Transverse colon (tissue), 4 donors: Measurements from ENCODE around the gene SPARCL1. TPM values are rescaled to one million over a fixed set of nuclear protein-coding genes. Genes with fewer than 3 reads are reported as not detected.

Experiments used
- DNase-seq: peaks from one replicate; pipeline ENCODE4 v3.0.0-alpha.2; 2019
- H3K27ac ChIP-seq, 4 donors: fragments of 200-600 bp; sonication (generic); 2 replicates each; pipeline ENCODE4 v1.5.1; 2016 to 2018; ENCODE audit warnings: inconsistent platforms in 4 of 4
- H3K27me3 ChIP-seq: fragments of 200-600 bp; sonication (generic); 2 replicates; pipeline ENCODE4 v1.5.1; 2017; ENCODE audit warnings: inconsistent platforms
- H3K36me3 ChIP-seq, 4 donors: fragments of 200-600 bp; sonication (generic); 2 replicates each; pipeline ENCODE4 v1.5.1; 2017 to 2019; ENCODE audit warnings: inconsistent platforms in 4 of 4
- H3K4me1 ChIP-seq, 4 donors: fragments of 200-600 bp; sonication (generic); 2 replicates each; pipeline ENCODE4 v1.5.1; 2017 to 2020; ENCODE audit warnings: inconsistent platforms in 4 of 4
- H3K4me3 ChIP-seq, 4 donors: fragments of 200-600 bp; sonication (generic); 1 replicate in 1 of 4; 2 replicates in 3 of 4; pipeline versions ENCODE4 v1.5.1 to v1.6.1; 2017 to 2019; ENCODE audit warnings: inconsistent platforms in 4 of 4
- H3K9me3 ChIP-seq, 2 donors: fragments of 200-600 bp; sonication (generic); 2 replicates each; pipeline ENCODE4 v1.5.1; 2017 to 2019; ENCODE audit warnings: inconsistent platforms in 2 of 2
- EP300 ChIP-seq: sonication (generic); formaldehyde crosslinking; IDR thresholded peaks from one replicate; pipeline ENCODE4 v1.6.1; 2017; ENCODE audit warnings: antibody characterized with exemption, low read depth
- POLR2A ChIP-seq: fragments of 450-650 bp; IDR thresholded peaks from one replicate; pipeline ENCODE4 v1.6.1; 2016; ENCODE audit warnings: antibody characterized with exemption, mild to moderate bottlenecking, moderate library complexity
- POLR2AphosphoS5 ChIP-seq, 3 donors: sonication (generic); formaldehyde crosslinking; IDR thresholded peaks; one replicate each; pipeline ENCODE4 v1.6.1; 2016; ENCODE audit warnings: antibody characterized with exemption in 3 of 3
- WGBS, 2 donors: methylation state at CpG; one replicate each; pipeline ENCODE4 v1.1.5; 2018; ENCODE audit warnings: low coverage in 1 of 2; 5-methylcytosine and 5-hydroxymethylcytosine counted together
- in situ Hi-C, 4 donors: fragments of 200-750 bp; cut with MboI; loops; one replicate each; pipeline versions ENCODE4 v1.15.0 to v1.15.1; 2017; ENCODE audit warnings: low sequenced_read_pairs in 3 of 4, low pct_ligation_motif_present in 1 of 4, low pct_unique_long_range_greater_than_20kb in 1 of 4
- intact Hi-C: fragments of 100-400 bp; cut with DNase I; formaldehyde crosslinking; loops from one replicate; pipeline ENCODE4 v1.15.1; 2023; ENCODE audit warnings: low total_unique reads
- total RNA-seq, 4 donors: library from RNA; depleted of rRNA; stranded (reverse); fragments of >200 nt; gene quantifications; one replicate each; pipeline ENCODE4 v1.1.0, GENCODE V29; 2016
- TF ChIP-seq, protein P1 (sequence below), 5 experiments: fragments of 200-600 bp in 3 of 5; fragments of 450-650 bp in 2 of 5; sonication (generic) in 3 of 5; IDR thresholded peaks; 1 replicate in 2 of 5; 2 replicates in 3 of 5; pipeline ENCODE4 v1.5.1; 2016 to 2017; ENCODE audit warnings: antibody characterized with exemption in 5 of 5, inconsistent platforms in 3 of 5, mild to moderate bottlenecking in 2 of 5, moderate library complexity in 1 of 5

Gene SPARCL1
- total RNA-seq, 4 donors from 2014 or later: 113 to 228 (median 151) TPM

DNA sequence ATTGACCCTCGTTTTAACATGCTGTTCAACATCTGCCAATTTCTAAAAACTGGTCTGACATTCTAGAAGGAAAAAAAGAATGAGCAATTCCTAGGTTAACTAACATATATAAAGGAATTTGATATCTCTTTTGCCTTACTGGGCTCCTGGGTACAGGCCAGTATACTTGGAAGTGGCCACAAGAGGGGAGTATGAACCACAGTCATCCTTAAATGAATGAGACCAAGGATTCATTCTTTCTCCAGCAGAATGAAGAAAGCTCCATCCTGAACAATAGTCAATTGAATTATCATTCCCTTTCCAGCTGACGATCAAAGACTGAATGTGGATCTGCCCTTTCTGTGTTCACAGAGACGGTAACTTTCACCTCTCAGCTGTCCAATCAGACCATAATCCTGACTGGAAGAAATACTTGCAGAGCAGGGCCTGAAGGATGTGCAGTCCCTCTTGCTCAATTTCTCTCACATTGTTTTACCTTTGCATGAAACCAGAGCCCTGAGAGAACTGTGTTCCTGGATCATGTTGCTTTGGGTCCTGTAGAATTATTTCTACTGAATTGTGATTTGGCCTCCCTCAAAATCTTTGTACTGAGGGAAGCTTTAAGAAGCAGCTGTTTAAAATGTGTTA is 14.8 kb upstream of the SPARCL1 start:
- no peak for TF ChIP-seq POLR2A
- TF ChIP-seq, protein P1, sequence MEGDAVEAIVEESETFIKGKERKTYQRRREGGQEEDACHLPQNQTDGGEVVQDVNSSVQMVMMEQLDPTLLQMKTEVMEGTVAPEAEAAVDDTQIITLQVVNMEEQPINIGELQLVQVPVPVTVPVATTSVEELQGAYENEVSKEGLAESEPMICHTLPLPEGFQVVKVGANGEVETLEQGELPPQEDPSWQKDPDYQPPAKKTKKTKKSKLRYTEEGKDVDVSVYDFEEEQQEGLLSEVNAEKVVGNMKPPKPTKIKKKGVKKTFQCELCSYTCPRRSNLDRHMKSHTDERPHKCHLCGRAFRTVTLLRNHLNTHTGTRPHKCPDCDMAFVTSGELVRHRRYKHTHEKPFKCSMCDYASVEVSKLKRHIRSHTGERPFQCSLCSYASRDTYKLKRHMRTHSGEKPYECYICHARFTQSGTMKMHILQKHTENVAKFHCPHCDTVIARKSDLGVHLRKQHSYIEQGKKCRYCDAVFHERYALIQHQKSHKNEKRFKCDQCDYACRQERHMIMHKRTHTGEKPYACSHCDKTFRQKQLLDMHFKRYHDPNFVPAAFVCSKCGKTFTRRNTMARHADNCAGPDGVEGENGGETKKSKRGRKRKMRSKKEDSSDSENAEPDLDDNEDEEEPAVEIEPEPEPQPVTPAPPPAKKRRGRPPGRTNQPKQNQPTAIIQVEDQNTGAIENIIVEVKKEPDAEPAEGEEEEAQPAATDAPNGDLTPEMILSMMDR (IDR thresholded peaks at IDR 0.05): peak in 4 of 5 experiments; percentile 41 to 45 (median 42)
- no peak for TF ChIP-seq EP300
- TF ChIP-seq POLR2AphosphoS5 (IDR thresholded peaks at IDR 0.05): no peak
- H3K4me3 ChIP-seq: no peak overlapping the region
- H3K27ac ChIP-seq: no peak overlapping the region
- H3K4me1 ChIP-seq: peaks cover 0 to 9% (median 0%) of the 10 kb centered on the region in 4 donors
- no peak for DNase-seq
- no peaks in the 10 kb centered on the region for H3K27me3 ChIP-seq
- in situ Hi-C loops (no loop called here), intact Hi-C loops (loop anchor here (5.0 kb wide), 1 partner anchor 298 kb away; no protein-coding TSS in a partner anchor)
- H3K36me3 ChIP-seq: no peaks in the 10 kb centered on the region
- no peaks in the 10 kb centered on the region for H3K9me3 ChIP-seq
- WGBS, 2 donors: 25 to 35% methylated on average over 1 to 3 of the region's 3 CpGs

DNA sequence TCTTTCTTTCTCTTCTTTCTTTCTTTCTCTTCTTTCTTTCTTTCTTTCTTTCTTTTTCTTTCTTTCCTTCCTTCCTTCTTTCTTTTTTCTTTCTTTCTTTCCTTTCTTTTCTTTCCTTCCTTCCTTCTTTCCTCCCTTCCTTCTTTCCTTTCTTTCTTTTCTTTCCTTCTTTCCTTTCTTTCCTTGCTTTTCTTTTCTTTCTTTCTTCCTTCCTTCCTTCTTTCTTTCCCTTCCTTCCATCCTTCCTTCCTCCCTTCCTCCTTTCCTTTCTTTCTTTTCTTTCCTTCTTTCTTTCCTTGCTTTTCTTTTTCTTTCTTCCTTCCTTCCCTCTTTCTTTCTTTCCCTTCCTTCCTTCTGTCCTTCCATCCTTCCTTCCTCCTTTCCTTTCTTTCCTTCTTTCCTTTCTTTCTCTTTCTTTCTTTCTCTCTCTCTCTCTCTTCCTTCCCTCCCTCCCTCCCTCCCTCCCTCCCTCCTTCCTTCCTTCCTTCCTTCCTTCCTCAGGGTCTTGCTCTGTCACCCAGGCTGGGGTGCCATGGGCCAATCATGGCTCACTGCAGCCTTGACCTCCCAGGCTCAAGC is 13.6 kb upstream of the SPARCL1 start:
- Histone ChIP-seq H3K36me3 (no peaks in the 10 kb centered on the region), H3K4me1 (peaks cover 0 to 9% (median 0%) of the 10 kb centered on the region in 4 donors), H3K4me3 (no peak overlapping the region), H3K9me3 (no peaks in the 10 kb centered on the region), H3K27ac (peak overlapping the region in 1 of 4 donors; percentile 85), H3K27me3 (no peaks in the 10 kb centered on the region)
- TF ChIP-seq, protein P1 (IDR thresholded peaks at IDR 0.05): no peak
- TF ChIP-seq POLR2A: no peak
- TF ChIP-seq POLR2AphosphoS5 (IDR thresholded peaks at IDR 0.05): no peak
- TF ChIP-seq EP300: no peak
- intact Hi-C loops (loop anchor here (5.0 kb wide), 1 partner anchor 299 kb away; no protein-coding TSS in a partner anchor), in situ Hi-C loops (no loop called here)
- no peak for DNase-seq

DNA sequence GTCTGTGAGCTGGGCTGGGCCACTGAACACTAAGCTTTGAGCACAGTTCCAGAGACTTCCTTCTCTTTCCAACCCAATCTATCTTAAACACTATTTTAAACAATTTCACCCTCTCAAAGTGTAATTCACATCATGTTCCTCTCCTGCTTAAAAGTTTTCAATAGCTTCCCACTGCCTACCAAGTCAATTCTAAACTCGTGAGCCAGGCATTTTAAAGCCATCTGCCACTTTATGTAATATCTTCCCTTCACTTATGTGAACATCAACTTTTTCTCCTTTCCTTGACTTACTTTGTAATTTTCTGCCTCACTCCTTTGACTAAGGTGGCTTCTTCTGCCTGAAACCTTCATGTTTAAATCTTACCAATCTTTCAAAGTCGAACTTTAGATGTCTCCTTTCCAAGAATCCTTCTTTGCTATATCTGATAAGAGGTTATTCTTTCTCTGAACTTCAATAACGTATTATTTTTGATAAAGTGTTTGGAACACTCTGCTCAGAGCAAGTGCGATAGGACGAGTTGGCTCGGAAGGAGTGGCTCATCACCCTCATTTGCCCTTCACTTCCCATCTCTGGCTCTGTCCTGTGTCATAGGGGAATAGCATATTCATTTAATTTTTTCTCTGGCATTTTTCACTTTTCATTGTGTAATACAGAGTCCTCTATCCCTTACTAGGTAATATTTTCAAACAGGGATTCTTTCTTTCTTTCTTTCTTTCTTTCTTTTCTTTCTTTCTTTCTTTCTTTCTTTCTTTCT is 13.0 kb upstream of the SPARCL1 start:
- WGBS, 2 donors: 78 to 82% methylated on average over 5 to 6 of the region's 6 CpGs
- Histone ChIP-seq H3K27me3 (no peaks in the 10 kb centered on the region), H3K27ac (peak overlapping the region; percentile 70 to 85 (median 79)), H3K9me3 (no peaks in the 10 kb centered on the region), H3K4me1 (peaks cover 0 to 9% (median 0%) of the 10 kb centered on the region in 4 donors), H3K4me3 (no peak overlapping the region), H3K36me3 (no peaks in the 10 kb centered on the region)
- in situ Hi-C loops: no loop called here
- intact Hi-C loops: loop anchor here (5.0 kb wide), 1 partner anchor 300 kb away; no protein-coding TSS in a partner anchor
- TF ChIP-seq POLR2A: no peak
- no peak for TF ChIP-seq EP300
- no peak for TF ChIP-seq POLR2AphosphoS5 (IDR thresholded peaks at IDR 0.05)
- TF ChIP-seq, protein P1 (IDR thresholded peaks at IDR 0.05): no peak
- DNase-seq: no peak

DNA sequence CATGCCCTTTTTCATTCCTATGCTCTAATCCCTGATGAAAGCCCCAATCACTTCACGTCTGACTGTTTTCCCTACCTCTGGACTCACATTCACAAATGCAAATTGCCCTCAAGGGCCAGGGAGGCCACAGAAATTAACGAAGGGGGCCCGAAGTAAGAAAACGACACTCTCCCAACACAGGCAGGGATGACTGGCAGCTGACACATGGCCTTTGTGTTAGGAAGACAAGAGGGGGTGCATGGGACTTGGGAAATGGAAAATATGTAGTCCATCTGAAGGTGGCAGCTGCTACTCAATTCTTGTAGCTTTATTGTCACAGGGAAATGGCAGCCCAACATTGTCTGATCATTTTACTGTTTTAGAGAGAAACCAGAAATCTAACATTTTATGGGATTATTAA is 12.3 kb upstream of the SPARCL1 start:
- no peak for DNase-seq
- Histone ChIP-seq H3K36me3 (no peaks in the 10 kb centered on the region), H3K27me3 (no peaks in the 10 kb centered on the region), H3K4me1 (peaks cover 0 to 9% (median 0%) of the 10 kb centered on the region in 4 donors), H3K4me3 (no peak overlapping the region), H3K9me3 (no peaks in the 10 kb centered on the region), H3K27ac (peak overlapping the region; percentile 70 to 85 (median 79))
- in situ Hi-C loops (no loop called here), intact Hi-C loops (loop anchor here (5.0 kb wide), 1 partner anchor 301 kb away; no protein-coding TSS in a partner anchor)
- TF ChIP-seq EP300: no peak
- TF ChIP-seq POLR2A: no peak
- TF ChIP-seq, protein P1 (IDR thresholded peaks at IDR 0.05): no peak
- no peak for TF ChIP-seq POLR2AphosphoS5 (IDR thresholded peaks at IDR 0.05)
- 77 to 100% methylated on average over 2 to 4 of the region's 4 CpGs for WGBS, 2 donors
